GM20431 (cell line): ENCODE measurements around the gene PLPPR2.
"Not testable (repeated sequence)": the region's sequence is repeated elsewhere in the genome, so short reads cannot be mapped to it uniquely, and the experiment has no call there.

Source experiments
- in situ Hi-C: fragments of 300-500 bp; cut with MseI, MboI; formaldehyde crosslinking; loops from one replicate; pipeline ENCODE4 v1.15.0; 2020; ENCODE audit warnings: low sequenced_read_pairs; ENCODE audit not compliant: unreplicated experiment

Gene PLPPR2

GRCh38 chr19:11390933-11391680 lies 35.9 kb downstream of the PLPPR2 start:
- in situ Hi-C loops: no loop called here

GRCh38 chr19:11397089-11397610 lies 41.9 kb downstream of the PLPPR2 start:
- in situ Hi-C loops: no loop called here

GRCh38 chr19:11399667-11400066 lies 44.4 kb downstream of the PLPPR2 start:
- in situ Hi-C loops: no loop called here

- in situ Hi-C loops: no loop called here
Measured at GRCh38 chr19:11400798-11401197, 45.6 kb downstream of the PLPPR2 start.

- in situ Hi-C loops: no loop called here
Measured at GRCh38 chr19:11401808-11402543, 46.7 kb downstream of the PLPPR2 start.

GRCh38 chr19:11404588-11405222 lies 49.5 kb downstream of the PLPPR2 start:
- in situ Hi-C loops: no loop called here

- in situ Hi-C loops: no loop called here
Measured at GRCh38 chr19:11405846-11406643, 50.8 kb downstream of the PLPPR2 start.

GRCh38 chr19:11406703-11407236 lies 51.5 kb downstream of the PLPPR2 start:
- in situ Hi-C loops: not testable (repeated sequence)

- in situ Hi-C loops: no loop called here
Measured at GRCh38 chr19:11408591-11408990, 53.4 kb downstream of the PLPPR2 start.

GRCh38 chr19:11410682-11411081 lies 55.5 kb downstream of the PLPPR2 start:
- in situ Hi-C loops: no loop called here

GRCh38 chr19:11414544-11414943 lies 59.3 kb downstream of the PLPPR2 start:
- in situ Hi-C loops: no loop called here
